HCT116 (cell line): ENCODE data around the gene ZBTB49. TPM values are rescaled to one million over a fixed set of nuclear protein-coding genes. Genes with fewer than 3 reads are reported as not detected.

Experiments used
- ATAC-seq: fragments of 200-7000 bp; cut with Tn5 transposase; 2 replicates; pipeline ENCODE4 v1.9.1; 2020; ENCODE audit warnings: mild to moderate bottlenecking, moderate library complexity
- BruUV-seq: library from RNA; stranded (reverse); fragments of 400-500 nt; replicated peaks from 2 replicates; lab custom pipeline; 2021; lab: Mats Ljungman, UMichigan
- CTCF ChIA-PET: fragments of 300-600 bp; sonication (Branson Sonifier 250); formaldehyde crosslinking; loops from one replicate; lab custom pipeline; 2021; ENCODE audit warnings: antibody characterized with exemption; lab: Charles Lee
- POLR2A ChIA-PET: fragments of 300-600, 350-600 bp; sonication (Branson Sonifier 250); formaldehyde crosslinking; loops from one replicate; lab custom pipeline; 2021; ENCODE audit warnings: antibody characterized with exemption; lab: Charles Lee
- RAD21 ChIA-PET, 2 experiments: fragments of 300-600 bp; sonication (Branson Sonifier 250); formaldehyde crosslinking; loops; one replicate each; lab custom pipeline; 2023; ENCODE audit warnings: low total read pairs in 2 of 2; ENCODE audit not compliant: uncharacterized antibody in 2 of 2, unreplicated experiment in 2 of 2, low non-redundant PET in 1 of 2; lab: Charles Lee
- DNase-seq: peaks from one replicate; pipeline ENCODE4 v3.0.0-alpha.2; 2010; ENCODE audit warnings: low read depth, low spot score
- H2AFZ ChIP-seq: fragments of 200-600 bp; shearing (Covaris generic), sonication (generic); 2 replicates; pipeline ENCODE4 v1.6.1; 2017; ENCODE audit warnings: low read depth, mixed run types, mixed read lengths, antibody characterized with exemption, low read length; ENCODE audit not compliant: poor library complexity, severe bottlenecking
- H3K27ac ChIP-seq: 2 replicates; pipeline ENCODE4 v1.5.1; 2012; ENCODE audit warnings: low read depth, low read length
- H3K27me3 ChIP-seq: fragments of 200-600 bp; sonication (generic); 2 replicates; pipeline ENCODE4 v1.6.1; 2016; ENCODE audit warnings: mixed run types, low read length, mixed read lengths; ENCODE audit not compliant: insufficient read depth
- H3K36me3 ChIP-seq, 2 experiments: fragments of 200-500 bp in 1 of 2; fragments of 200-600 bp in 1 of 2; sonication (Bioruptor generic) in 1 of 2; sonication (generic) in 1 of 2; 2 replicates each; pipeline versions ENCODE4 v1.5.1 to v1.6.1; 2014 to 2016; ENCODE audit warnings: low read length in 2 of 2, inconsistent platforms in 1 of 2, mixed read lengths in 1 of 2, mixed run types in 1 of 2; ENCODE audit not compliant: insufficient read depth in 2 of 2, control insufficient read depth in 1 of 2
- H3K4me1 ChIP-seq, 2 experiments: fragments of 200-600 bp in 1 of 2; sonication (generic) in 1 of 2; 2 replicates each; pipeline versions ENCODE4 v1.5.1 to v1.6.1; 2012 to 2017; ENCODE audit warnings: low read length in 2 of 2, inconsistent platforms in 1 of 2, mild to moderate bottlenecking in 1 of 2, mixed read lengths in 1 of 2, mixed run types in 1 of 2, moderate library complexity in 1 of 2; ENCODE audit not compliant: insufficient read depth in 2 of 2, control insufficient read depth in 1 of 2
- H3K4me2 ChIP-seq: fragments of 200-600 bp; sonication (generic); 2 replicates; pipeline ENCODE4 v1.6.1; 2017; ENCODE audit warnings: mixed run types, low read length, mixed read lengths
- H3K4me3 ChIP-seq, 2 experiments: fragments of 200-600 bp in 1 of 2; sonication (generic) in 1 of 2; replicated peaks in 1 of 2; 2 replicates each; pipeline ENCODE4 v1.5.1; 2011 to 2016; ENCODE audit warnings: low read length in 2 of 2, control low read depth in 1 of 2, low read depth in 1 of 2, mild to moderate bottlenecking in 1 of 2, mixed read lengths in 1 of 2, mixed run types in 1 of 2
- H3K79me2 ChIP-seq: fragments of 200-600 bp; sonication (generic); 2 replicates; pipeline ENCODE4 v1.6.1; 2017; ENCODE audit warnings: mild to moderate bottlenecking, mixed run types, low read length, moderate library complexity, mixed read lengths; ENCODE audit not compliant: insufficient read depth
- H3K9ac ChIP-seq: fragments of 200-600 bp; sonication (generic); 2 replicates; pipeline ENCODE4 v1.6.1; 2016; ENCODE audit warnings: low read length, mixed read lengths
- H3K9me2 ChIP-seq: fragments of 200-600 bp; sonication (generic), shearing (Covaris generic); 2 replicates; pipeline ENCODE4 v1.6.1; 2017; ENCODE audit warnings: mixed run types, mild to moderate bottlenecking, moderate library complexity; ENCODE audit not compliant: insufficient read depth
- H3K9me3 ChIP-seq, 2 experiments: fragments of 200-500 bp in 1 of 2; fragments of 200-600 bp in 1 of 2; sonication (Bioruptor generic) in 1 of 2; sonication (generic) in 1 of 2; 2 replicates each; pipeline ENCODE4 v1.6.1; 2014 to 2017; ENCODE audit warnings: low read length in 2 of 2, mixed read lengths in 2 of 2, inconsistent platforms in 1 of 2, low read depth in 1 of 2, mild to moderate bottlenecking in 1 of 2, mixed run types in 1 of 2, moderate library complexity in 1 of 2; ENCODE audit not compliant: control insufficient read depth in 1 of 2, insufficient read depth in 1 of 2
- H4K20me1 ChIP-seq: fragments of 200-600 bp; sonication (generic), shearing (Covaris generic); 2 replicates; pipeline ENCODE4 v1.6.1; 2017; ENCODE audit warnings: mixed run types, mild to moderate bottlenecking, moderate library complexity; ENCODE audit not compliant: insufficient read depth
- EZH2phosphoT487 ChIP-seq: fragments of 200-600 bp; IDR thresholded peaks from 2 replicates; pipeline ENCODE4 v1.6.1; 2018; ENCODE audit warnings: antibody characterized with exemption, borderline replicate concordance
- FOSL1 ChIP-seq: IDR thresholded peaks from 2 replicates; pipeline ENCODE4 v1.6.1; 2012; ENCODE audit warnings: low read depth
- RAD21 ChIP-seq: IDR thresholded peaks from 2 replicates; pipeline ENCODE4 v1.6.1; 2012; ENCODE audit warnings: low read depth, mild to moderate bottlenecking
- SRF ChIP-seq: IDR thresholded peaks from 2 replicates; pipeline ENCODE4 v1.6.1; 2012; ENCODE audit warnings: low read depth
- TCF7L2 ChIP-seq: IDR thresholded peaks from 2 replicates; pipeline ENCODE4 v1.7.0; 2011; ENCODE audit warnings: borderline replicate concordance, inconsistent platforms; ENCODE audit not compliant: insufficient read depth, insufficient read length; ENCODE audit errors: extremely low read depth
- ZFX ChIP-seq: fragments of 450-650 bp; IDR thresholded peaks from 2 replicates; pipeline ENCODE4 v1.6.1; 2017
- ZNF274 ChIP-seq: fragments of 200-500 bp; sonication (Bioruptor generic); IDR thresholded peaks from 2 replicates; pipeline ENCODE4 v1.6.1; 2014; ENCODE audit warnings: mild to moderate bottlenecking, low read depth, low read length, inconsistent platforms
- intact Hi-C: fragments of 100-400 bp; cut with micrococcal nuclease; formaldehyde crosslinking; loops from 2 replicates; pipeline ENCODE4 v1.10.0; 2022
- total RNA-seq: library from RNA; stranded (reverse); gene quantifications from one replicate; pipeline ENCODE4 v1.2.1, GENCODE V29; 2021; ENCODE audit not compliant: unreplicated experiment
- TF ChIP-seq, protein P1 (sequence below), 3 experiments: fragments of 200-600 bp in 1 of 3; sonication (generic) in 1 of 3; IDR thresholded peaks in 2 of 3; conservative IDR thresholded peaks in 1 of 3; 2 replicates each; pipeline ENCODE4 v1.5.1; 2012 to 2017; ENCODE audit warnings: low read depth in 2 of 3, low read length in 2 of 3, antibody characterized with exemption in 1 of 3, borderline replicate concordance in 1 of 3, control low read depth in 1 of 3, mild to moderate bottlenecking in 1 of 3, mixed read lengths in 1 of 3, mixed run types in 1 of 3, moderate library complexity in 1 of 3; ENCODE audit not compliant: insufficient read depth in 1 of 3
- TF ChIP-seq, protein P2 (sequence below): IDR thresholded peaks from 2 replicates; pipeline ENCODE4 v1.6.1; 2012
- TF ChIP-seq, protein P3 (sequence below): IDR thresholded peaks from 2 replicates; pipeline ENCODE4 v1.6.1; 2011; ENCODE audit warnings: mild to moderate bottlenecking, low read length, moderate library complexity; ENCODE audit not compliant: insufficient replicate concordance; ENCODE audit errors: extremely low read depth

Gene ZBTB49
- total RNA-seq, 1 experiment from 2014 or later = 3.9 TPM

DNA sequence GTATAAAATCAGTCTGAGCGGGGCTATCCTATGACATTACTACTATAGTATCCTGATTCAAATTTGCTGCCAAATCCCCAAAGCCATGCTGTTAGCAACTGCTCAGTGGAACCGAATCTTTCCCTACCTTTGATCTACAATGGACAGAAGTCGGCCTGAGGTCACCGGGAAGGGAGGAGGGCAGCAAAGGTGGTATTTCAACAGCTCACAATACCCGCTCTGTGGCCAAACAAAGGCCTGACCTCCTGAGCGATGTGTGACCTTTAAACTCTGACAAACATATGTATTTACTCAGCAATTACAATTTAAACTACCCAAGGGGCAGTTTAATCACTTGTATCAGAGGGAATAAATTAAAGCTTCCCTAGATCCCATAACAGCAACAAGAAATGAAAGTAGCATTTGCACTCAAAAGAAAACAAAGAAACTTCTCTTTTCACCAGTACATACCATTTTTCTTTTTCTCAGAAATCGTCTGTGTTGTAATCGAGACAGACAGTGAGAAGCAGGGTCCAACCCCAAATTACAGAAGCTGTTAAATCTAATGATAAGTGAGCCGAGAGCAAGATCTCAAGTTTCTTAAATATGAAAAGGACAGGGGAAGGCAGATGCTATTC is 30.5 kb upstream of the ZBTB49 start (continued):
- TF ChIP-seq, protein P1, sequence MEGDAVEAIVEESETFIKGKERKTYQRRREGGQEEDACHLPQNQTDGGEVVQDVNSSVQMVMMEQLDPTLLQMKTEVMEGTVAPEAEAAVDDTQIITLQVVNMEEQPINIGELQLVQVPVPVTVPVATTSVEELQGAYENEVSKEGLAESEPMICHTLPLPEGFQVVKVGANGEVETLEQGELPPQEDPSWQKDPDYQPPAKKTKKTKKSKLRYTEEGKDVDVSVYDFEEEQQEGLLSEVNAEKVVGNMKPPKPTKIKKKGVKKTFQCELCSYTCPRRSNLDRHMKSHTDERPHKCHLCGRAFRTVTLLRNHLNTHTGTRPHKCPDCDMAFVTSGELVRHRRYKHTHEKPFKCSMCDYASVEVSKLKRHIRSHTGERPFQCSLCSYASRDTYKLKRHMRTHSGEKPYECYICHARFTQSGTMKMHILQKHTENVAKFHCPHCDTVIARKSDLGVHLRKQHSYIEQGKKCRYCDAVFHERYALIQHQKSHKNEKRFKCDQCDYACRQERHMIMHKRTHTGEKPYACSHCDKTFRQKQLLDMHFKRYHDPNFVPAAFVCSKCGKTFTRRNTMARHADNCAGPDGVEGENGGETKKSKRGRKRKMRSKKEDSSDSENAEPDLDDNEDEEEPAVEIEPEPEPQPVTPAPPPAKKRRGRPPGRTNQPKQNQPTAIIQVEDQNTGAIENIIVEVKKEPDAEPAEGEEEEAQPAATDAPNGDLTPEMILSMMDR (IDR thresholded peaks at IDR 0.05 in 2 of 3, conservative IDR thresholded peaks at IDR 0.05 in 1 of 3; ENCODE audit: borderline replicate concordance in 1 of 3, insufficient read depth in 1 of 3, low read depth in 2 of 3, low read length in 2 of 3) = no peak
- no peak for TF ChIP-seq EZH2phosphoT487
- TF ChIP-seq ZFX = no peak
- TF ChIP-seq SRF = no peak
- TF ChIP-seq, all 23 proteins: peak for 0

DNA sequence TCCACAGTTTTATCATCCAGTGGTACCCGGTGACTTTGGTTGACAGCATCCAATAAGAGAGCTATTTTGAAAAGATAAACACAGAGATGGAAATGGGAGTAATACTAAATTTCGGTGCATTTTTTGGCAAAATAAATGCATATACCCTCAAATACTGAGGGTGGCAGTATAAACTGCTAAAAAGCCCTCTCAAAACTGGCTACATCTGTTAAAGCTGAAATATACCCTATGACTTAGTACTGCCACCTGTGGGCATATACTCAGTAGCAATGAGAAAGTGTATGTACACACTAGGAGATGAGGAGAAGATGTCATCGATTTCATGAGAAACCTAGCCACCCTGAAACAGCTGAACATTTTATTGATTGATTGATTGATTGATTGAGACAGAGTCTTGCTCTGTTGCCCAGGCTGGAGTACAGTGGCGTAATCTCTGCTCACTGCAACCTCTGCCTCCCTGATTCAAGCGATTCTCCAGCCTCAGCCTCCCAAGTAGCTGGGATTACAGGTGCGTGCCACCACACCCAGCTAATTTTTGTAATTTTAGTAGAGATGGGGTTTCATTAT is 29.8 kb upstream of the ZBTB49 start:
- ATAC-seq (peak; percentile 98), DNase-seq (peak; percentile 74)
- H3K4me1 ChIP-seq = no peaks in the 10 kb centered on the region
- no peaks in the 10 kb centered on the region for H3K36me3 ChIP-seq
- H3K4me3 ChIP-seq = no peak overlapping the region
- H4K20me1 ChIP-seq = no peaks in the 10 kb centered on the region
- H3K27me3 ChIP-seq = no peaks in the 10 kb centered on the region
- no peaks in the 10 kb centered on the region for H3K9me3 ChIP-seq
- H3K27ac ChIP-seq = no peak overlapping the region
- no peak overlapping the region for H3K4me2 ChIP-seq
- no peak overlapping the region for H2AFZ ChIP-seq
- RAD21 ChIA-PET = no interaction called here
- H3K9ac ChIP-seq = no peak overlapping the region
- CTCF ChIA-PET = interaction anchor here (0.7 to 2.7 kb wide), 14 partner anchors 8 to 173 kb away, joined by 3 to 14 read pairs (median 4); partner anchors contain the start of genes LYAR, TMEM128 and ZBTB49
- TF ChIP-seq FOSL1 (no peak), ZFX (no peak), RAD21 (peak; percentile 80), ZNF274 (no peak), TCF7L2 (no peak)
- TF ChIP-seq, protein P2, sequence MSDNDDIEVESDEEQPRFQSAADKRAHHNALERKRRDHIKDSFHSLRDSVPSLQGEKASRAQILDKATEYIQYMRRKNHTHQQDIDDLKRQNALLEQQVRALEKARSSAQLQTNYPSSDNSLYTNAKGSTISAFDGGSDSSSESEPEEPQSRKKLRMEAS = no peak
- TF ChIP-seq, protein P3, sequence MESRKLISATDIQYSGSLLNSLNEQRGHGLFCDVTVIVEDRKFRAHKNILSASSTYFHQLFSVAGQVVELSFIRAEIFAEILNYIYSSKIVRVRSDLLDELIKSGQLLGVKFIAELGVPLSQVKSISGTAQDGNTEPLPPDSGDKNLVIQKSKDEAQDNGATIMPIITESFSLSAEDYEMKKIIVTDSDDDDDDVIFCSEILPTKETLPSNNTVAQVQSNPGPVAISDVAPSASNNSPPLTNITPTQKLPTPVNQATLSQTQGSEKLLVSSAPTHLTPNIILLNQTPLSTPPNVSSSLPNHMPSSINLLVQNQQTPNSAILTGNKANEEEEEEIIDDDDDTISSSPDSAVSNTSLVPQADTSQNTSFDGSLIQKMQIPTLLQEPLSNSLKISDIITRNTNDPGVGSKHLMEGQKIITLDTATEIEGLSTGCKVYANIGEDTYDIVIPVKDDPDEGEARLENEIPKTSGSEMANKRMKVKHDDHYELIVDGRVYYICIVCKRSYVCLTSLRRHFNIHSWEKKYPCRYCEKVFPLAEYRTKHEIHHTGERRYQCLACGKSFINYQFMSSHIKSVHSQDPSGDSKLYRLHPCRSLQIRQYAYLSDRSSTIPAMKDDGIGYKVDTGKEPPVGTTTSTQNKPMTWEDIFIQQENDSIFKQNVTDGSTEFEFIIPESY = no peak
- TF ChIP-seq, protein P1 (IDR thresholded peaks at IDR 0.05 in 2 of 3, conservative IDR thresholded peaks at IDR 0.05 in 1 of 3; ENCODE audit: borderline replicate concordance in 1 of 3, insufficient read depth in 1 of 3, low read depth in 2 of 3, low read length in 2 of 3) = peak; percentile 52 to 96 (median 74)
- BruUV-seq = no TSS peak
- no peaks in the 10 kb centered on the region for H3K9me2 ChIP-seq
- POLR2A ChIA-PET = interaction anchor here (0.9 to 1.2 kb wide), 3 partner anchors 8 to 170 kb away, joined by 3 to 6 read pairs (median 5); partner anchors contain the start of gene TMEM128
- H3K79me2 ChIP-seq = no peaks in the 10 kb centered on the region
- intact Hi-C loops = loop anchor here (1.0 kb wide), 2 partner anchors 75 to 170 kb away; no protein-coding TSS in a partner anchor
